Neuronal stem cell (in vitro differentiated cells): ENCODE results near the gene YTHDF1.

Experiments
- DNase-seq: peaks from one replicate; pipeline ENCODE4 v3.0.0-alpha.2; 2013; ENCODE audit warnings: low spot score
- H2AFZ ChIP-seq: one replicate; pipeline ENCODE4 v1.6.1; 2013; ENCODE audit warnings: mild to moderate bottlenecking, low read length, inconsistent platforms
- H2AK5ac ChIP-seq: 2 replicates; pipeline ENCODE4 v1.6.1; 2013; ENCODE audit warnings: low read depth, mild to moderate bottlenecking, inconsistent platforms, low read length, moderate library complexity, mixed read lengths
- H2BK120ac ChIP-seq: 2 replicates; pipeline ENCODE4 v1.6.1; 2013; ENCODE audit warnings: low read depth, mild to moderate bottlenecking, inconsistent platforms, low read length, moderate library complexity, mixed read lengths
- H2BK12ac ChIP-seq: one replicate; pipeline ENCODE4 v1.6.1; 2013; ENCODE audit warnings: low read length, inconsistent platforms
- H2BK15ac ChIP-seq: 2 replicates; pipeline ENCODE4 v1.6.1; 2013; ENCODE audit warnings: mild to moderate bottlenecking, low read length, inconsistent platforms, mixed read lengths
- H2BK5ac ChIP-seq: one replicate; pipeline ENCODE4 v1.6.1; 2013; ENCODE audit warnings: inconsistent platforms, mild to moderate bottlenecking, low read length, moderate library complexity
- H3K14ac ChIP-seq: one replicate; pipeline ENCODE4 v1.6.1; 2013; ENCODE audit warnings: low read length, inconsistent platforms
- H3K18ac ChIP-seq: 2 replicates; pipeline ENCODE4 v1.6.1; 2013; ENCODE audit warnings: low read length, inconsistent platforms
- H3K23ac ChIP-seq: 2 replicates; pipeline ENCODE4 v1.6.1; 2013; ENCODE audit warnings: low read depth, mild to moderate bottlenecking, mixed read lengths, low read length, inconsistent platforms; ENCODE audit not compliant: poor library complexity
- H3K27ac ChIP-seq: replicated peaks from 3 replicates; pipeline ENCODE4 v1.5.1; 2013; ENCODE audit warnings: low read length, inconsistent platforms
- H3K27me3 ChIP-seq, 3 experiments: 2 replicates each; pipeline ENCODE4 v1.6.1; 2013; ENCODE audit warnings: low read length in 3 of 3, mild to moderate bottlenecking in 2 of 3, inconsistent platforms in 1 of 3, low read depth in 1 of 3, mixed read lengths in 1 of 3, moderate library complexity in 1 of 3; ENCODE audit not compliant: control insufficient read depth in 3 of 3, insufficient read depth in 3 of 3
- H3K36me3 ChIP-seq, 2 donors: replicated peaks in 1 of 2; 2 replicates each; pipeline ENCODE4 v1.6.1; 2013; ENCODE audit warnings: low read length in 2 of 2; ENCODE audit not compliant: control insufficient read depth in 2 of 2, insufficient read depth in 2 of 2
- H3K4ac ChIP-seq: 2 replicates; pipeline ENCODE4 v1.6.1; 2013; ENCODE audit warnings: inconsistent platforms, mild to moderate bottlenecking, low read length, moderate library complexity
- H3K4me1 ChIP-seq, 2 donors: 1 replicate in 1 of 2; 2 replicates in 1 of 2; pipeline ENCODE4 v1.6.1; 2013; ENCODE audit warnings: low read length in 2 of 2, low read depth in 1 of 2; ENCODE audit not compliant: control insufficient read depth in 2 of 2, insufficient read depth in 1 of 2
- H3K4me2 ChIP-seq: one replicate; pipeline ENCODE4 v1.6.1; 2013; ENCODE audit warnings: mild to moderate bottlenecking, low read length, inconsistent platforms; ENCODE audit not compliant: insufficient read depth, poor library complexity, severe bottlenecking
- H3K4me3 ChIP-seq, 2 donors: 2 replicates each; pipeline ENCODE4 v1.5.1; 2013; ENCODE audit warnings: low read length in 2 of 2, mild to moderate bottlenecking in 2 of 2, inconsistent platforms in 1 of 2, moderate library complexity in 1 of 2
- H3K79me1 ChIP-seq: one replicate; pipeline ENCODE4 v1.6.1; 2013; ENCODE audit warnings: low read depth, mild to moderate bottlenecking, inconsistent platforms, low read length, moderate library complexity
- H3K9ac ChIP-seq: one replicate; pipeline ENCODE4 v1.6.1; 2013; ENCODE audit warnings: mild to moderate bottlenecking, low read depth, low read length, inconsistent platforms; ENCODE audit not compliant: poor library complexity
- H3K9me3 ChIP-seq, 2 donors: replicated peaks in 1 of 2; 2 replicates each; pipeline versions ENCODE3 to v1.6.1; 2013; ENCODE audit warnings: low read length in 2 of 2, mild to moderate bottlenecking in 2 of 2, inconsistent platforms in 1 of 2, low read depth in 1 of 2, mixed read lengths in 1 of 2, moderate library complexity in 1 of 2; ENCODE audit not compliant: control insufficient read depth in 2 of 2, insufficient read depth in 1 of 2
- H4K8ac ChIP-seq: one replicate; pipeline ENCODE4 v1.6.1; 2013; ENCODE audit warnings: low read depth, mild to moderate bottlenecking, inconsistent platforms, low read length, moderate library complexity
- H4K91ac ChIP-seq: one replicate; pipeline ENCODE4 v1.6.1; 2013; ENCODE audit warnings: low read length, low read depth, mild to moderate bottlenecking, inconsistent platforms; ENCODE audit not compliant: poor library complexity
- WGBS, 2 donors: extraction: QIAGEN DNeasy Blood & Tissue Kit; methylation state at CpG; one replicate each; pipeline ENCODE4 v1.1.7; 2013; ENCODE audit warnings: missing lambda C conversion rate in 2 of 2, mixed read lengths in 1 of 2; ENCODE audit not compliant: insufficient read length in 2 of 2, insufficient replicate concordance in 1 of 2; ENCODE audit errors: extremely low coverage in 2 of 2; 5-methylcytosine and 5-hydroxymethylcytosine counted together

Gene YTHDF1

GRCh38 chr20:63261795-63262528, 46.0 kb upstream of the YTHDF1 start:
- H4K8ac ChIP-seq: peak overlapping the region; percentile 72
- peak overlapping the region; percentile 97 for H2BK15ac ChIP-seq
- no peak overlapping the region for H4K91ac ChIP-seq
- H3K4me1 ChIP-seq: peaks cover 17 to 49% of the 10 kb centered on the region in 2 donors
- no peak overlapping the region for H3K4ac ChIP-seq
- H2BK5ac ChIP-seq: peak overlapping the region; percentile 89
- H3K4me2 ChIP-seq: no peak overlapping the region
- H3K18ac ChIP-seq: peak overlapping the region; percentile 96
- H3K27me3 ChIP-seq: no peaks in the 10 kb centered on the region
- no peak overlapping the region for H3K23ac ChIP-seq
- peak overlapping the region in 1 of 2 donors; percentile 30 for H3K4me3 ChIP-seq
- peak overlapping the region; percentile 97 for H3K14ac ChIP-seq
- no peaks in the 10 kb centered on the region for H3K79me1 ChIP-seq
- H2AFZ ChIP-seq: peak overlapping the region; percentile 90
- peak overlapping the region; percentile 94 for H2BK120ac ChIP-seq
- H3K9me3 ChIP-seq: peaks cover 0 to 13% of the 10 kb centered on the region in 2 donors
- H3K36me3 ChIP-seq: peaks cover 0 to 1% of the 10 kb centered on the region in 2 donors
- H3K9ac ChIP-seq: peak overlapping the region; percentile 60
- no peak for DNase-seq
- no CpG with 5 or more reads among the region's 30 CpGs for WGBS, 2 donors
- H3K27ac ChIP-seq: peak overlapping the region; percentile 52
- H2AK5ac ChIP-seq: peak overlapping the region; percentile 90
- H2BK12ac ChIP-seq: peak overlapping the region; percentile 75

- Histone ChIP-seq H3K36me3 (peaks cover 0 to 1% of the 10 kb centered on the region in 2 donors), H3K27me3 (no peaks in the 10 kb centered on the region), H3K9me3 (peaks cover 0 to 18% of the 10 kb centered on the region in 2 donors), H3K9ac (peak overlapping the region; percentile 68), H2BK12ac (peak overlapping the region; percentile 14), H2AK5ac (peak overlapping the region; percentile 98), H2BK120ac (peak overlapping the region; percentile 94), H3K4me2 (no peak overlapping the region), H3K79me1 (no peaks in the 10 kb centered on the region), H2BK5ac (peak overlapping the region; percentile 89), H4K91ac (no peak overlapping the region), H2BK15ac (peak overlapping the region; percentile 98), H3K14ac (peak overlapping the region; percentile 97), H3K4ac (peak overlapping the region; percentile 8), H4K8ac (peak overlapping the region; percentile 72), H3K4me3 (peak overlapping the region in 1 of 2 donors; percentile 30), H3K4me1 (peaks cover 18 to 50% of the 10 kb centered on the region in 2 donors), H3K27ac (peak overlapping the region; percentile 52), H2AFZ (peak overlapping the region; percentile 90), H3K18ac (peak overlapping the region; percentile 96), H3K23ac (no peak overlapping the region)
- DNase-seq: no peak
- WGBS, 2 donors: no CpG with 5 or more reads among the region's 25 CpGs
Observed at GRCh38 chr20:63261060-63261794, 45.3 kb upstream of the YTHDF1 start.

GRCh38 chr20:63260521-63260920, 44.6 kb upstream of the YTHDF1 start:
- H3K9ac ChIP-seq: peak overlapping the region; percentile 64
- H3K23ac ChIP-seq: no peak overlapping the region
- WGBS, 2 donors: no CpG with 5 or more reads among the region's 15 CpGs
- peak overlapping the region; percentile 90 for H3K18ac ChIP-seq
- no peaks in the 10 kb centered on the region for H3K27me3 ChIP-seq
- H3K4ac ChIP-seq: peak overlapping the region; percentile 8
- H3K79me1 ChIP-seq: no peaks in the 10 kb centered on the region
- peak overlapping the region; percentile 89 for H2BK5ac ChIP-seq
- peaks cover 0 to 1% of the 10 kb centered on the region in 2 donors for H3K36me3 ChIP-seq
- H2AFZ ChIP-seq: peak overlapping the region; percentile 90
- peaks cover 24 to 50% of the 10 kb centered on the region in 2 donors for H3K4me1 ChIP-seq
- no peak overlapping the region for H3K4me2 ChIP-seq
- H2BK15ac ChIP-seq: peak overlapping the region; percentile 98
- peaks cover 0 to 18% of the 10 kb centered on the region in 2 donors for H3K9me3 ChIP-seq
- DNase-seq: no peak
- peak overlapping the region; percentile 32 for H4K8ac ChIP-seq
- no peak overlapping the region for H3K4me3 ChIP-seq
- H4K91ac ChIP-seq: peak overlapping the region; percentile 22
- H2BK120ac ChIP-seq: peak overlapping the region; percentile 81
- peak overlapping the region; percentile 98 for H2AK5ac ChIP-seq
- peak overlapping the region; percentile 14 for H2BK12ac ChIP-seq
- H3K14ac ChIP-seq: peak overlapping the region; percentile 67
- H3K27ac ChIP-seq: no peak overlapping the region
